HepG2 (cell line): Measurements from ENCODE around the gene CLPTM1. TPM values are rescaled to one million over a fixed set of nuclear protein-coding genes. Genes with fewer than 3 reads are reported as not detected.
A peak's percentile ranks its signal among the peaks of the same experiment; 100 is the strongest.

Source experiments
- ELF3 ChIP-seq: IDR thresholded peaks from 2 replicates; pipeline ENCODE4 v1.6.1; 2016; ENCODE audit warnings: missing genetic modification reagents, missing compliant biosample characterization
- HNRNPK ChIP-seq: fragments of 200-400 bp; formaldehyde crosslinking; IDR thresholded peaks from 2 replicates; pipeline ENCODE4 v1.6.1; 2018; ENCODE audit warnings: low read length, low read depth, moderate library complexity, mild to moderate bottlenecking; ENCODE audit not compliant: poor library complexity, severe bottlenecking
- IRF2 ChIP-seq: IDR thresholded peaks from 2 replicates; pipeline ENCODE4 v1.6.1; 2018; ENCODE audit warnings: missing genetic modification reagents, missing compliant biosample characterization
- KLF12 ChIP-seq: sonication (generic); formaldehyde crosslinking; IDR thresholded peaks from 2 replicates; pipeline ENCODE4 v1.4.0; 2020; ENCODE audit warnings: missing genetic modification reagents, borderline replicate concordance
- MYNN ChIP-seq: sonication (generic); formaldehyde crosslinking; IDR thresholded peaks from 2 replicates; pipeline ENCODE4 v1.4.0; 2020; ENCODE audit warnings: mild to moderate bottlenecking, low read depth, missing genetic modification reagents
- PHF20 ChIP-seq: sonication (generic); formaldehyde crosslinking; IDR thresholded peaks from 2 replicates; pipeline ENCODE4 v1.5.0; 2020; ENCODE audit warnings: mild to moderate bottlenecking, missing genetic modification reagents
- ZNF136 ChIP-seq: sonication (generic); formaldehyde crosslinking; IDR thresholded peaks from 2 replicates; pipeline ENCODE4 v1.8.1; 2022; ENCODE audit warnings: low read depth, mild to moderate bottlenecking, moderate library complexity, missing genetic modification reagents
- ZNF234 ChIP-seq: sonication (generic); formaldehyde crosslinking; conservative IDR thresholded peaks from 2 replicates; pipeline ENCODE4 v1.5.1; 2020; ENCODE audit warnings: mild to moderate bottlenecking, missing genetic modification reagents
- ZNF34 ChIP-seq: sonication (generic); formaldehyde crosslinking; IDR thresholded peaks from 2 replicates; pipeline ENCODE4 v1.4.0; 2020; ENCODE audit warnings: mild to moderate bottlenecking, missing genetic modification reagents, borderline replicate concordance
- ZNF501 ChIP-seq: sonication (generic); formaldehyde crosslinking; IDR thresholded peaks from 2 replicates; pipeline ENCODE4 v1.5.1; 2020; ENCODE audit warnings: mild to moderate bottlenecking, moderate library complexity, missing genetic modification reagents
- ZNF549 ChIP-seq: sonication (generic); formaldehyde crosslinking; IDR thresholded peaks from 2 replicates; pipeline ENCODE4 v1.5.0; 2020; ENCODE audit warnings: missing genetic modification reagents
- ZNF597 ChIP-seq: sonication (generic); formaldehyde crosslinking; IDR thresholded peaks from 2 replicates; pipeline ENCODE4 v1.5.0; 2020; ENCODE audit warnings: missing genetic modification reagents
- ZNF670 ChIP-seq: sonication (generic); formaldehyde crosslinking; IDR thresholded peaks from 2 replicates; pipeline ENCODE4 v1.8.0; 2022; ENCODE audit warnings: mild to moderate bottlenecking, missing genetic modification reagents, borderline replicate concordance
- ZNF703 ChIP-seq: sonication (generic); formaldehyde crosslinking; IDR thresholded peaks from 2 replicates; pipeline ENCODE4 v1.5.1; 2020; ENCODE audit warnings: missing genetic modification reagents, mild to moderate bottlenecking, moderate library complexity, borderline replicate concordance
- ZNF704 ChIP-seq: sonication (generic); formaldehyde crosslinking; IDR thresholded peaks from 2 replicates; pipeline ENCODE4 v1.8.1; 2023; ENCODE audit warnings: mild to moderate bottlenecking, inconsistent platforms, moderate library complexity, missing genetic modification reagents, borderline replicate concordance
- polyA plus RNA-seq, 8 experiments: library from polyadenylated mRNA; depleted of rRNA in 3 of 8; stranded (reverse) in 7 of 8; unstranded in 1 of 8; fragments of >200 nt; fragmentation: Illumina TruSeq in 4 of 8; extraction: Trizol in 4 of 8; gene quantifications; 2 replicates each; pipeline versions ENCODE4 v1.2.1 to v1.2.3, GENCODE V29; 2011 to 2016; ENCODE audit warnings: low read depth in 4 of 8, missing spikeins in 1 of 8, mixed read lengths in 1 of 8; ENCODE audit not compliant: insufficient read depth in 1 of 8
- total RNA-seq, 5 experiments: library from RNA; depleted of rRNA; stranded (reverse); fragments of >200 nt; fragmentation: Illumina TruSeq; extraction: Trizol; gene quantifications; 2 replicates each; pipeline ENCODE4 v1.2.3, GENCODE V29; 2016; ENCODE audit warnings: low read depth in 1 of 5
- TF ChIP-seq, protein P1 (sequence below): sonication (generic); formaldehyde crosslinking; IDR thresholded peaks from 2 replicates; pipeline ENCODE4 v1.4.0; 2020; ENCODE audit warnings: missing genetic modification reagents
- TF ChIP-seq, protein P2 (sequence below): sonication (generic); formaldehyde crosslinking; IDR thresholded peaks from 2 replicates; pipeline ENCODE4 v1.5.0; 2020; ENCODE audit warnings: missing genetic modification reagents, mild to moderate bottlenecking, borderline replicate concordance
- TF ChIP-seq, protein P3 (sequence below): sonication (generic); formaldehyde crosslinking; conservative IDR thresholded peaks from 2 replicates; pipeline ENCODE4 v1.4.0; 2020; ENCODE audit warnings: missing genetic modification reagents

CLPTM1 gene
- total and polyA plus RNA-seq, 2 of the 13 experiments (the other 11 are each of a cell fraction or from before 2014, with no cell fraction given): 34.9 to 42.8 TPM

- TF ChIP-seq KLF12 (CRISPR knock-in tag) (peak; percentile 80), ZNF34 (CRISPR knock-in tag) (peak; percentile 72; the same call in 1 of the 2 replicates), ZNF549 (CRISPR knock-in tag) (no peak), ZNF597 (CRISPR knock-in tag) (no peak), PHF20 (CRISPR knock-in tag) (peak; percentile 60; the same call in 1 of the 2 replicates), ZNF670 (CRISPR knock-in tag) (no peak), ZNF501 (peak; percentile 73), ZNF704 (CRISPR knock-in tag) (no peak), MYNN (CRISPR knock-in tag) (no peak), ZNF234 (CRISPR knock-in tag) (no peak), HNRNPK (no peak), ZNF703 (CRISPR knock-in tag) (no peak), ELF3 (CRISPR knock-in tag) (peak; percentile 95), ZNF136 (peak; percentile 82; the same call in 1 of the 2 replicates), IRF2 (peak; percentile 97)
- TF ChIP-seq, protein P1, sequence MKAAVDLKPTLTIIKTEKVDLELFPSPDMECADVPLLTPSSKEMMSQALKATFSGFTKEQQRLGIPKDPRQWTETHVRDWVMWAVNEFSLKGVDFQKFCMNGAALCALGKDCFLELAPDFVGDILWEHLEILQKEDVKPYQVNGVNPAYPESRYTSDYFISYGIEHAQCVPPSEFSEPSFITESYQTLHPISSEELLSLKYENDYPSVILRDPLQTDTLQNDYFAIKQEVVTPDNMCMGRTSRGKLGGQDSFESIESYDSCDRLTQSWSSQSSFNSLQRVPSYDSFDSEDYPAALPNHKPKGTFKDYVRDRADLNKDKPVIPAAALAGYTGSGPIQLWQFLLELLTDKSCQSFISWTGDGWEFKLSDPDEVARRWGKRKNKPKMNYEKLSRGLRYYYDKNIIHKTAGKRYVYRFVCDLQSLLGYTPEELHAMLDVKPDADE (CRISPR knock-in tag): no peak
- TF ChIP-seq, protein P2, sequence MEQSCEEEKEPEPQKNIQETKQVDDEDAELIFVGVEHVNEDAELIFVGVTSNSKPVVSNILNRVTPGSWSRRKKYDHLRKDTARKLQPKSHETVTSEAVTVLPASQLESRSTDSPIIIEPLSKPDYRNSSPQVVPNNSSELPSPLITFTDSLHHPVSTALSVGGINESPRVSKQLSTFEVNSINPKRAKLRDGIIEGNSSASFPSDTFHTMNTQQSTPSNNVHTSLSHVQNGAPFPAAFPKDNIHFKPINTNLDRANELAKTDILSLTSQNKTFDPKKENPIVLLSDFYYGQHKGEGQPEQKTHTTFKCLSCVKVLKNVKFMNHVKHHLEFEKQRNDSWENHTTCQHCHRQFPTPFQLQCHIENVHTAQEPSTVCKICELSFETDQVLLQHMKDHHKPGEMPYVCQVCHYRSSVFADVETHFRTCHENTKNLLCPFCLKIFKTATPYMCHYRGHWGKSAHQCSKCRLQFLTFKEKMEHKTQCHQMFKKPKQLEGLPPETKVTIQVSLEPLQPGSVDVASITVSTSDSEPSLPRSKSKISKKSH (CRISPR knock-in tag): peak; percentile 97
- TF ChIP-seq, protein P3, sequence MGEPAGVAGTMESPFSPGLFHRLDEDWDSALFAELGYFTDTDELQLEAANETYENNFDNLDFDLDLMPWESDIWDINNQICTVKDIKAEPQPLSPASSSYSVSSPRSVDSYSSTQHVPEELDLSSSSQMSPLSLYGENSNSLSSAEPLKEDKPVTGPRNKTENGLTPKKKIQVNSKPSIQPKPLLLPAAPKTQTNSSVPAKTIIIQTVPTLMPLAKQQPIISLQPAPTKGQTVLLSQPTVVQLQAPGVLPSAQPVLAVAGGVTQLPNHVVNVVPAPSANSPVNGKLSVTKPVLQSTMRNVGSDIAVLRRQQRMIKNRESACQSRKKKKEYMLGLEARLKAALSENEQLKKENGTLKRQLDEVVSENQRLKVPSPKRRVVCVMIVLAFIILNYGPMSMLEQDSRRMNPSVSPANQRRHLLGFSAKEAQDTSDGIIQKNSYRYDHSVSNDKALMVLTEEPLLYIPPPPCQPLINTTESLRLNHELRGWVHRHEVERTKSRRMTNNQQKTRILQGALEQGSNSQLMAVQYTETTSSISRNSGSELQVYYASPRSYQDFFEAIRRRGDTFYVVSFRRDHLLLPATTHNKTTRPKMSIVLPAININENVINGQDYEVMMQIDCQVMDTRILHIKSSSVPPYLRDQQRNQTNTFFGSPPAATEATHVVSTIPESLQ: peak; percentile 76; the same call in 1 of the 2 replicates
Observed at GRCh38 chr19:44925114-44925891, 29.9 kb upstream of the CLPTM1 start (continued).
